AG04450 (cell line): ENCODE measurements around the gene CPNE2. TPM values are rescaled to one million over a fixed set of nuclear protein-coding genes. Genes with fewer than 3 reads are reported as not detected.

Source experiments
- CTCF ChIA-PET: fragments of 300-600, 350-600 bp; formaldehyde crosslinking; extraction: SDS; loops from one replicate; lab custom pipeline; 2022; ENCODE audit warnings: antibody characterized with exemption, inconsistent platforms; lab: Charles Lee
- POLR2A ChIA-PET: fragments of 350-600 bp; formaldehyde crosslinking; extraction: SDS; loops from one replicate; lab custom pipeline; 2021; ENCODE audit warnings: antibody characterized with exemption, inconsistent platforms; lab: Yijun Ruan, JAX
- DNase-seq: peaks from one replicate; pipeline ENCODE4 v3.0.0-alpha.2; 2011; ENCODE audit warnings: low read depth, low spot score
- H3K27ac ChIP-seq: one replicate; pipeline ENCODE4 v1.5.1; 2012; ENCODE audit warnings: low read depth, low read length, control low read depth
- H3K27me3 ChIP-seq: one replicate; pipeline ENCODE4 v1.6.0; 2012; ENCODE audit warnings: low read length; ENCODE audit not compliant: control insufficient read depth, insufficient read depth
- H3K4me3 ChIP-seq: 2 replicates; pipeline ENCODE4 v1.5.1; 2011; ENCODE audit warnings: mild to moderate bottlenecking, low read depth, low read length, control low read depth
- H3K9me3 ChIP-seq: 2 replicates; pipeline ENCODE4 v1.5.1; 2012; ENCODE audit warnings: low read length; ENCODE audit not compliant: control insufficient read depth, insufficient read depth
- polyA plus RNA-seq: library from polyadenylated mRNA; depleted of rRNA; stranded (reverse); fragments of >200 nt; gene quantifications from 2 replicates; pipeline ENCODE4 v1.2.3, GENCODE V29; 2011
- TF ChIP-seq, protein P1 (sequence below): IDR thresholded peaks from 2 replicates; pipeline ENCODE4 v1.5.1; 2011; ENCODE audit warnings: low read depth, low read length, control low read depth, inconsistent platforms

Gene CPNE2
- polyA plus RNA-seq, 1 experiment = 26.2 TPM

DNA sequence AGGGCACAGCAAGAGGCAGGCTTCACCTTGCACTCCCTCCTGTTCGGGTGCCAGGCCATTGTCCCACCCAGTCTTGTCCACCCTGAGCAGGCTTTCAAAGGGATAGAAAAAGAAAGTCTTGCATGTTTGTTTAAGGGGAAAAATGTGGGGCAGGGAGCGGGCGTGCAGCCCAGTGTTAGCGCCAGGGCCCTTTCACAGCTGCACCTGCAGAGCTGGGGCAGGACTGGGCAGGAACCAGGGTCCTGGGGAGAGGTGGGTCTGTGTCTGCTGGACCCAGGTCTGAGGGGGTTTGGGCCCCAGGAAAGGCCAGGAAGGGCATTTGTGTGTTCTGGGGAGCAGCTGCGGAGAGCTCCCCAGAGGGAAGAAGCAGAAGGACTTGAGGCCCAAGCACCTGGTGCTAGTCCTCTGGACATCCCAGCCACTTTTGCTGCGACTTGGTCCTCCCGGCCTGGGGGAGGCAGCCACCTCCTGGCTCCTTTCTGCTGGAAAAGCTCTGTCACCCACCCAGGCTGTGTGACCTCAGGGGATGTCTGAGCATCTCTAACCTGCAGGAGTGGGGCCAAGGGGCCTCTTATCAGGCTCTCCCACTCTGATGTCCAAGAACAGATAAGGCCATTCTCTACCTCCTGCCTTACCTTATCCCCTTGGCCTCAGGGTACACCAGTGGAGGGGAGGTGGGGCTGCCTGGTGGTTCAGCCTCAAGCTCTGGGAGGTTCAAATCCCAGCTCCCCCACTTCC, 48.7 kb downstream of the CPNE2 start:
- CTCF ChIA-PET = no interaction called here
- Histone ChIP-seq H3K4me3 (no peak overlapping the region), H3K9me3 (no peaks in the 10 kb centered on the region; the same call in 1 of the 2 replicates), H3K27ac (no peak overlapping the region), H3K27me3 (no peaks in the 10 kb centered on the region)
- TF ChIP-seq, protein P1, sequence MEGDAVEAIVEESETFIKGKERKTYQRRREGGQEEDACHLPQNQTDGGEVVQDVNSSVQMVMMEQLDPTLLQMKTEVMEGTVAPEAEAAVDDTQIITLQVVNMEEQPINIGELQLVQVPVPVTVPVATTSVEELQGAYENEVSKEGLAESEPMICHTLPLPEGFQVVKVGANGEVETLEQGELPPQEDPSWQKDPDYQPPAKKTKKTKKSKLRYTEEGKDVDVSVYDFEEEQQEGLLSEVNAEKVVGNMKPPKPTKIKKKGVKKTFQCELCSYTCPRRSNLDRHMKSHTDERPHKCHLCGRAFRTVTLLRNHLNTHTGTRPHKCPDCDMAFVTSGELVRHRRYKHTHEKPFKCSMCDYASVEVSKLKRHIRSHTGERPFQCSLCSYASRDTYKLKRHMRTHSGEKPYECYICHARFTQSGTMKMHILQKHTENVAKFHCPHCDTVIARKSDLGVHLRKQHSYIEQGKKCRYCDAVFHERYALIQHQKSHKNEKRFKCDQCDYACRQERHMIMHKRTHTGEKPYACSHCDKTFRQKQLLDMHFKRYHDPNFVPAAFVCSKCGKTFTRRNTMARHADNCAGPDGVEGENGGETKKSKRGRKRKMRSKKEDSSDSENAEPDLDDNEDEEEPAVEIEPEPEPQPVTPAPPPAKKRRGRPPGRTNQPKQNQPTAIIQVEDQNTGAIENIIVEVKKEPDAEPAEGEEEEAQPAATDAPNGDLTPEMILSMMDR = no peak
- DNase-seq = no peak
- POLR2A ChIA-PET = interaction anchor here (0.6 kb wide), 1 partner anchor 25 kb away, joined by 3 read pairs; no protein-coding TSS in a partner anchor

DNA sequence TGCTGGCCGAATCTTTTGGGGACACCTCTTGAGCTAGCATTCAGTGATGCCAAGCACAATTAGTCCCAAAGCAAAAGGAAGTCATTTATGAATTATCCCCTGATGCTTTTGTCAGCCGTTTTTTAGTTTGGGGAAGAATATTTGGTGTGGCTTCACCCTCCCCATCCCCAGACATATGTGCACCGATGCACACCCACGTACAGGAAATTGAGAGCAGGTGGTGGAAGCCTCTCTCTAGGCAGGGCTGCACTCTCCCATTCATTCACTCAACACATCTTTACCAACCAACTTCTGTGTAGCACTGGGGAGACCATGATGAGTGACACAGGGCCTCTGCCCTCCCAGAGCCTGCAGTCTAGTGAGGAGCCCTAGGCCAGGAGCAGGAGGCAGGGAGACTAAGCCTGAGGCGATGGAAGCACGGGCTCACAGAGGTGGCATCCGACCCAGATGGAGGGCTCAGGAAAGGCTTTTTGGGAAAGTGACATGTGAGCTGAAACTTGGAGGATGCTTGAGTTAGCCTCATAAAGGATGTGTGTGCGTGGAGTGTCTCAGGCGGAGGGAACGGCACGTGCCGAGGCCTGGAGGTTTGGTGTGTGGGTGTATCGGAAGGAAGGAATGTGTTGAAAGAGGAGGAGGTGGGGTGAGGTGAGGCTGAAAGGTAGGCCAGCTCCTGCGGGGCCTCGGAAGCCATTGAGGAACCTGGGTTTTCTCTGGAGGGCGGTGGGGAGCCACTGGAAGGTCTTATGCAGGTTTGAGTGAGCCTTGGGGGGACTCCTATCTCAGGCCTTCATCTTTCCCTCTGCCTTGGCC, 49.6 kb downstream of the CPNE2 start:
- TF ChIP-seq, protein P1 = no peak
- no peak overlapping the region for H3K4me3 ChIP-seq
- H3K9me3 ChIP-seq = no peaks in the 10 kb centered on the region; the same call in 1 of the 2 replicates
- ChIA-PET CTCF (no interaction called here), POLR2A (interaction anchor here (0.6 kb wide), 1 partner anchor 24 kb away, joined by 3 read pairs; no protein-coding TSS in a partner anchor)
- DNase-seq = no peak
- no peak overlapping the region for H3K27ac ChIP-seq
- H3K27me3 ChIP-seq = no peaks in the 10 kb centered on the region

DNA sequence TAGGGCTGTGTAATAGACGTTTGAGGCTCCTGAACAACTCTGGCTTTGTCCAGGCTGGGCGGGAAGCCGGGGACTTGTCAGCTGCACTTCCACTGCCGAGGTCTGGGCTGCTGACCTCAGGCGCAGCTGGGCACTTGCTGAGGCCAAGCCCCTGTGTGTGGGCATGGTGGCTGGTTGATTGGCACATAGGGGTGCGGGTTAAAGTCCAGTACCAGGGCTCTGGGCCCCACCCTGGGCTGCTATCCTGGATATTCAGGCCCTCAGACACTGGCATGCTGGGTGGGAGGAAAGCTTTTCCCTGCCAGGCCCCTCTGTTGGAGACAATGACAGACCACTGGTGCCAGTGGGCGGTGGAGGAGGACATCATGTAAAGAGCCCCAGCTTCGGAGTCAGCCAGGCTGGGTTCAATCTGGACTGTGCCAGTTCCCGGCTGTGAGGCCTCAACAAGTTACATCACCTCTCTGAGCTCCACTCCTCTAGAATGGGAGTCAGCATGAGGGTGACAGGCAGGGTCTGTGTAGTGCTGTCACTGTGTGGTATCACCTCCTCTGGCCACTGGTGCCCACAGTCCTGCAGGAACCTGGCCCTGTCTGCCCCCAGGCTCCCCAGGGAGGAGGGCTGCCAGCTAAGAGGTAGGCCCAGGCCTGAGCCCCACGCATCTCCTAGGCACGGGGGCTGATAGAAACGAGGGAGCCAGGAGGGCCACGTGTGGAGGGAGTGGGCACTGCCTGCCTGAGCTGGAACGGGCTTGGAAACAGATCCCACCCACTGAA, 51.0 kb downstream of the CPNE2 start:
- DNase-seq = no peak
- ChIA-PET CTCF (interaction anchor here (0.6 to 1.2 kb wide), 2 partner anchors 50 to 303 kb away, joined by 3 to 5 read pairs; partner anchors contain the start of gene CPNE2), POLR2A (interaction anchor here (0.5 kb wide), 1 partner anchor 114 kb away, joined by 8 read pairs; no protein-coding TSS in a partner anchor)
- TF ChIP-seq, protein P1 = no peak
- no peaks in the 10 kb centered on the region; the same call in 1 of the 2 replicates for H3K9me3 ChIP-seq
- no peak overlapping the region for H3K4me3 ChIP-seq
- no peak overlapping the region for H3K27ac ChIP-seq
- no peaks in the 10 kb centered on the region for H3K27me3 ChIP-seq

DNA sequence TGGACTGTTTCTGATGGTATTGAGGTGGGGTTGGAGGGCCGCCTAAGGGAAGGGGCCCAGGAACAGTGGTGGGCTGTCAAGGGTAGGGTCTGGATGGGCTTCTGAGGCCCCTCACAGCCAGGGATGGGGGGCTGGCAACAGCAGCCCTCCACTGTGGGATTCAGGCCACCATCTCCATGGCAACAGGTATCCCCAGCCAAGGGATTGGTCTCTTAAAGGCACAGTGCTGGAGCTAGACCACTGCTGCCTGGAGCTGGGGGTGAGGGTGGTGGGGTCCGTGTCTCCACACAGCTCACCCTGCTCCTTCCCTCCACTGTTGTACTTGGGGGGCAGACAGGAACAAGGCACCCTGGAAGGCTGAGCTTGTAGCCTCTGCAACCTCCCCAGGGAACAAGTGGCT, 51.6 kb downstream of the CPNE2 start:
- ChIA-PET POLR2A (interaction anchor here (0.5 kb wide), 1 partner anchor 113 kb away, joined by 8 read pairs; no protein-coding TSS in a partner anchor), CTCF (interaction anchor here (1.2 to 1.5 kb wide), 3 partner anchors 51 to 60 kb away, joined by 5 to 10 read pairs (median 6); partner anchors contain the start of gene CPNE2)
- no peak overlapping the region for H3K4me3 ChIP-seq
- H3K27me3 ChIP-seq = no peaks in the 10 kb centered on the region
- H3K9me3 ChIP-seq = no peaks in the 10 kb centered on the region; the same call in 1 of the 2 replicates
- DNase-seq = no peak
- TF ChIP-seq, protein P1 = no peak
- H3K27ac ChIP-seq = no peak overlapping the region
